ENCODE measurements around the gene HOXD13.

GRCh38 chr2:176123411-176124109 lies 31.0 kb downstream of the HOXD13 start:
- TF ChIP-seq EZH2 (IDR thresholded peaks at IDR 0.05; ENCODE audit: borderline replicate concordance, low read depth, low read length, severe bottlenecking) (no peak), CTCF (IDR thresholded peaks at IDR 0.05; ENCODE audit: borderline replicate concordance, extremely low read depth, low read length, poor library complexity, severe bottlenecking) (no peak)

All from DND-41 (cell line).